ENCODE data around the gene SERPINB10. TPM values are rescaled to one million over a fixed set of nuclear protein-coding genes. Genes with fewer than 3 reads are reported as not detected.

Gene SERPINB10
- total and polyA plus RNA-seq, 10 donors: 0.07 to 5.6 (median 0.57) TPM; not detected in 1

GRCh38 chr18:63890950-63891304, 16.8 kb upstream of the SERPINB10 start:
- no peak for DNase-seq
- TF ChIP-seq POLR2AphosphoS5 (IDR thresholded peaks at IDR 0.05) (no peak), CTCF (IDR thresholded peaks at IDR 0.05 in 8 of 11, conservative IDR thresholded peaks at IDR 0.05 in 3 of 11) (no peak), POLR2A (IDR thresholded peaks at IDR 0.05) (no peak)
- H3K27ac ChIP-seq: peak overlapping the region in 2 of 8 donors; percentile 68 to 73
- no peaks in the 10 kb centered on the region for H3K9me3 ChIP-seq
- peaks cover 0 to 62% (median 0%) of the 10 kb centered on the region in 6 donors for H3K4me1 ChIP-seq
- H3K4me3 ChIP-seq: no peak overlapping the region
- H3K36me3 ChIP-seq: no peaks in the 10 kb centered on the region
- H3K27me3 ChIP-seq (replicated peaks in 1 of 7): peaks cover 0 to 3% (median 0%) of the 10 kb centered on the region in 7 donors
- WGBS, 5 donors: 65 to 85% (median 74%) methylated on average over 5 of the region's 5 CpGs
- intact Hi-C loops (cut with DNase I; ENCODE audit: low total_unique reads): no loop called here

GRCh38 chr18:63892566-63892965, 15.2 kb upstream of the SERPINB10 start:
- peaks cover 0 to 3% (median 0%) of the 10 kb centered on the region in 7 donors for H3K27me3 ChIP-seq (replicated peaks in 1 of 7)
- intact Hi-C loops (cut with DNase I; ENCODE audit: low total_unique reads): no loop called here
- WGBS, 5 donors: 51 to 83% (median 66%) methylated on average over 4 of the region's 4 CpGs
- H3K27ac ChIP-seq: peak overlapping the region in 4 of 8 donors; percentile 33 to 73 (median 70)
- DNase-seq: no peak
- no peaks in the 10 kb centered on the region for H3K36me3 ChIP-seq
- TF ChIP-seq POLR2AphosphoS5 (IDR thresholded peaks at IDR 0.05) (no peak), POLR2A (IDR thresholded peaks at IDR 0.05) (no peak), CTCF (IDR thresholded peaks at IDR 0.05 in 8 of 11, conservative IDR thresholded peaks at IDR 0.05 in 3 of 11) (no peak)
- H3K4me1 ChIP-seq: peaks cover 0 to 62% (median 0%) of the 10 kb centered on the region in 6 donors
- H3K9me3 ChIP-seq: no peaks in the 10 kb centered on the region
- no peak overlapping the region for H3K4me3 ChIP-seq

GRCh38 chr18:63894106-63894772, 13.5 kb upstream of the SERPINB10 start:
- H3K4me1 ChIP-seq: peaks cover 0 to 52% (median 0%) of the 10 kb centered on the region in 6 donors
- peak; percentile 78 for DNase-seq
- intact Hi-C loops (cut with DNase I; ENCODE audit: low total_unique reads): no loop called here
- TF ChIP-seq CTCF (IDR thresholded peaks at IDR 0.05 in 8 of 11, conservative IDR thresholded peaks at IDR 0.05 in 3 of 11) (no peak), POLR2A (IDR thresholded peaks at IDR 0.05) (no peak), POLR2AphosphoS5 (IDR thresholded peaks at IDR 0.05) (no peak)
- whole genome bisulfite sequencing, 5 donors: 45 to 76% (median 58%) methylated on average over 5 to 6 of the region's 6 CpGs
- no peaks in the 10 kb centered on the region for H3K27me3 ChIP-seq (replicated peaks in 1 of 7)
- H3K27ac ChIP-seq: peak overlapping the region in 5 of 8 donors; percentile 38 to 78 (median 71)
- H3K4me3 ChIP-seq: no peak overlapping the region
- no peaks in the 10 kb centered on the region for H3K36me3 ChIP-seq
- H3K9me3 ChIP-seq: no peaks in the 10 kb centered on the region

- H3K27me3 ChIP-seq (replicated peaks in 1 of 7): no peaks in the 10 kb centered on the region
- intact Hi-C loops (cut with DNase I; ENCODE audit: low total_unique reads): no loop called here
- WGBS, 5 donors: 26 to 61% (median 33%) methylated on average over 6 of the region's 6 CpGs
- DNase-seq: no peak
- H3K36me3 ChIP-seq: no peaks in the 10 kb centered on the region
- TF ChIP-seq CTCF (IDR thresholded peaks at IDR 0.05 in 8 of 11, conservative IDR thresholded peaks at IDR 0.05 in 3 of 11) (no peak), POLR2AphosphoS5 (IDR thresholded peaks at IDR 0.05) (no peak), POLR2A (IDR thresholded peaks at IDR 0.05) (no peak)
- H3K27ac ChIP-seq: peak overlapping the region in 6 of 8 donors; percentile 5 to 78 (median 70)
- no peak overlapping the region for H3K4me3 ChIP-seq
- H3K4me1 ChIP-seq: peaks cover 0 to 44% (median 0%) of the 10 kb centered on the region in 6 donors
- H3K9me3 ChIP-seq: no peaks in the 10 kb centered on the region
These were observed 12.6 kb upstream of the SERPINB10 start for GRCh38 chr18:63895190-63895589.
